ENCODE measurements around the gene SMARCC2.

DNA sequence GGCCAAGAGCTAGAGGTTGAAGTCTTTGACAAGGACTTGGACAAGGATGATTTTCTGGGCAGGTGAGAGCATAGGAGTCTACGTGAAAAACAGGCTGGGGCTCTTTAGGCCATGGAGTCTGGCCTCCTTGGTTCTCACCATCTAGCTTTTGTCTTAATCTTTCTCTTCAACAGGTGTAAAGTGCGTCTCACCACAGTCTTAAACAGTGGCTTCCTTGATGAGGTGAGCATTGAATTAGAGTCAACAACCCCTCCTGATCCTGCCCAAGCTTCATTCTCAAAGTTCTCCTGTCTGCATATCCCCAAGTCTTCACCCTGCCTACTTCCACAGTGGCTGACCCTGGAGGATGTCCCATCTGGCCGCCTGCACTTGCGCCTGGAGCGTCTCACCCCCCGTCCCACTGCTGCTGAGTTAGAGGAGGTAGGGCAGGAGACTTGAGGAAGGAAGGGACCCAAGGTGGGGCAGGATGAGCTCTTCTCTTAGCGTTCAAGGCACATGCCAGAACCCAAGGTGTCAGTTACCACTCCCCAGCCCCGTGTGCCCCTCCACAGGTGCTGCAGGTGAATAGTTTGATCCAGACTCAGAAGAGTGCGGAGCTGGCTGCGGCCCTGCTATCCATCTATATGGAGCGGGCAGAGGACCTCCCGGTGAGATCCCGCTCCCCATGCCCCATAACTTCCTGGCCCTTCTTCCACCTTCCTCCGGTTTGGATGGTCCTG, 51.3 kb downstream of the SMARCC2 start:
- TF ChIP-seq CTCF (conservative IDR thresholded peaks at IDR 0.05; ENCODE audit: low read length): no peak
- TF ChIP-seq EZH2phosphoT487 (IDR thresholded peaks at IDR 0.05; ENCODE audit: borderline replicate concordance, low read depth, low read length): no peak
